RWPE2 (cell line): ENCODE measurements around the gene NIT1.

Source experiments
- ATAC-seq: fragments of 200-7000 bp; cut with Tn5 transposase; 3 replicates; pipeline ENCODE4 v1.9.1; 2021; ENCODE audit warnings: low read depth
- DNase-seq: peaks from one replicate; pipeline ENCODE4 v3.0.0-alpha.2; 2020; ENCODE audit warnings: low spot score
- H3K27ac ChIP-seq: fragments of 450-650 bp; 2 replicates; pipeline ENCODE4 v1.5.1; 2017; ENCODE audit warnings: mild to moderate bottlenecking; ENCODE audit not compliant: poor library complexity, severe bottlenecking
- H3K27me3 ChIP-seq: fragments of 250-450 bp; sonication (Bioruptor Pico); 2 replicates; pipeline ENCODE4 v1.5.1; 2021; ENCODE audit warnings: mild to moderate bottlenecking, moderate library complexity; ENCODE audit not compliant: insufficient read depth, poor library complexity, severe bottlenecking
- H3K36me3 ChIP-seq: fragments of 250-450 bp; sonication (Bioruptor Pico); 2 replicates; pipeline ENCODE4 v1.5.1; 2020; ENCODE audit warnings: low read depth, mild to moderate bottlenecking, moderate library complexity
- H3K4me1 ChIP-seq: fragments of 250-450 bp; sonication (Bioruptor Pico); 2 replicates; pipeline ENCODE4 v1.5.1; 2021; ENCODE audit warnings: mild to moderate bottlenecking, moderate library complexity; ENCODE audit not compliant: insufficient read depth, poor library complexity, severe bottlenecking
- H3K4me3 ChIP-seq: fragments of 250-450 bp; sonication (Bioruptor Pico); 2 replicates; pipeline ENCODE4 v1.5.1; 2021; ENCODE audit warnings: mild to moderate bottlenecking, moderate library complexity; ENCODE audit not compliant: severe bottlenecking
- H3K9me3 ChIP-seq: fragments of 250-450 bp; sonication (Bioruptor Pico); 2 replicates; pipeline ENCODE4 v1.5.1; 2021; ENCODE audit warnings: mild to moderate bottlenecking, moderate library complexity; ENCODE audit not compliant: severe bottlenecking
- CTCF ChIP-seq: fragments of 450-650 bp; IDR thresholded peaks from one replicate; pipeline ENCODE4 v1.5.1; 2017; ENCODE audit warnings: mild to moderate bottlenecking, moderate library complexity; ENCODE audit not compliant: poor library complexity, severe bottlenecking

Gene NIT1

GRCh38 chr1:161162806-161163205, 44.9 kb downstream of the NIT1 start:
- no peaks in the 10 kb centered on the region for H3K27me3 ChIP-seq
- H3K4me1 ChIP-seq, result no peaks in the 10 kb centered on the region
- ATAC-seq (no peak), DNase-seq (no peak)
- H3K36me3 ChIP-seq, result peaks cover 20% of the 10 kb centered on the region
- H3K4me3 ChIP-seq, result no peak overlapping the region
- no peak overlapping the region for H3K27ac ChIP-seq
- TF ChIP-seq CTCF, result no peak
- no peaks in the 10 kb centered on the region for H3K9me3 ChIP-seq

GRCh38 chr1:161163793-161164192, 45.9 kb downstream of the NIT1 start:
- TF ChIP-seq CTCF, result no peak

GRCh38 chr1:161164901-161165610, 47.2 kb downstream of the NIT1 start:
- no peaks in the 10 kb centered on the region for H3K4me1 ChIP-seq
- no peaks in the 10 kb centered on the region for H3K27me3 ChIP-seq
- H3K9me3 ChIP-seq, result no peaks in the 10 kb centered on the region
- ATAC-seq, result no peak
- peak overlapping the region; percentile 28 for H3K27ac ChIP-seq
- no peak overlapping the region for H3K4me3 ChIP-seq
- no peak for DNase-seq
- peaks cover 20% of the 10 kb centered on the region for H3K36me3 ChIP-seq
- TF ChIP-seq CTCF, result no peak

More at GRCh38 chr1:161163793-161164192, 45.9 kb downstream of the NIT1 start:
- no peak for ATAC-seq
- Histone ChIP-seq H3K9me3 (no peaks in the 10 kb centered on the region), H3K4me3 (no peak overlapping the region), H3K4me1 (no peaks in the 10 kb centered on the region), H3K27me3 (no peaks in the 10 kb centered on the region), H3K36me3 (peaks cover 20% of the 10 kb centered on the region), H3K27ac (no peak overlapping the region)
- DNase-seq, result no peak

- H3K4me1 ChIP-seq, result no peaks in the 10 kb centered on the region
- peak within 1 kb of the TSS; percentile 61 for H3K4me3 ChIP-seq
- peaks cover 21% of the 10 kb centered on the region for H3K36me3 ChIP-seq
- H3K27me3 ChIP-seq, result no peaks in the 10 kb centered on the region
- peak; percentile 46 for TF ChIP-seq CTCF
- H3K9me3 ChIP-seq, result no peaks in the 10 kb centered on the region
- ATAC-seq, result peak; percentile 95
- peak; percentile 97 for DNase-seq
- H3K27ac ChIP-seq, result peak within 1 kb of the TSS; percentile 28
Observed at GRCh38 chr1:161165742-161166668, 48.1 kb downstream of the NIT1 start, which contains the start of gene PPOX. Gene PPOX, plus strand, starts transcription at chr1:161166426. Its CDS starts 422 bp downstream, at chr1:161166848.
